Esophagus squamous epithelium (tissue), 5 donors: Measurements from ENCODE around the gene COL28A1. TPM values are rescaled to one million over a fixed set of nuclear protein-coding genes. Genes with fewer than 3 reads are reported as not detected.
"Not testable (repeated sequence)": the region's sequence is repeated elsewhere in the genome, so short reads cannot be mapped to it uniquely, and the experiment has no call there.

Experiments
- DNase-seq: peaks from one replicate; lab custom pipeline; 2025; lab: John Stamatoyannopoulos, UW
- H3K27ac ChIP-seq, 4 donors: fragments of 200-600 bp; sonication (generic); one replicate each; pipeline ENCODE4 v1.5.1; 2016 to 2019; ENCODE audit warnings: mild to moderate bottlenecking in 1 of 4
- H3K27me3 ChIP-seq, 4 donors: fragments of 200-600 bp; sonication (generic); 1 replicate in 3 of 4; 2 replicates in 1 of 4; pipeline versions ENCODE4 v1.5.1 to v1.6.0; 2017 to 2021; ENCODE audit warnings: antibody characterized with exemption in 1 of 4
- H3K36me3 ChIP-seq, 3 donors: fragments of 200-600 bp; sonication (generic); one replicate each; pipeline ENCODE4 v1.5.1; 2016 to 2019
- H3K4me1 ChIP-seq, 3 donors: fragments of 200-600 bp; sonication (generic); one replicate each; pipeline ENCODE4 v1.5.1; 2017 to 2019
- H3K4me3 ChIP-seq, 4 donors: fragments of 200-600 bp; sonication (generic); 1 replicate in 3 of 4; 2 replicates in 1 of 4; pipeline ENCODE4 v1.5.1; 2016 to 2019; ENCODE audit warnings: mild to moderate bottlenecking in 2 of 4, moderate library complexity in 1 of 4
- H3K9me3 ChIP-seq, 3 donors: fragments of 200-600 bp; sonication (generic); one replicate each; pipeline ENCODE4 v1.5.1; 2016 to 2019
- POLR2A ChIP-seq, 4 donors: fragments of 450-650 bp; IDR thresholded peaks; one replicate each; pipeline ENCODE4 v1.6.1; 2017; ENCODE audit warnings: antibody characterized with exemption in 4 of 4, mild to moderate bottlenecking in 4 of 4, moderate library complexity in 3 of 4
- WGBS, 2 donors: methylation state at CpG; one replicate each; pipeline ENCODE4 v1.1.5; 2018; 5-methylcytosine and 5-hydroxymethylcytosine counted together
- intact Hi-C: fragments of 100-400 bp; cut with DNase I; formaldehyde crosslinking; loops from one replicate; pipeline ENCODE4 v1.15.0; 2022
- total RNA-seq, 4 donors: library from RNA; depleted of rRNA; stranded (reverse); fragments of >200 nt; gene quantifications; one replicate each; pipeline ENCODE4 v1.1.0, GENCODE V29; 2016
- TF ChIP-seq, protein P1 (sequence below), 6 experiments: fragments of 450-650 bp in 4 of 6; fragments of 200-600 bp in 2 of 6; sonication (generic) in 2 of 6; IDR thresholded peaks; one replicate each; pipeline ENCODE4 v1.5.1; 2016 to 2019; ENCODE audit warnings: antibody characterized with exemption in 6 of 6, mild to moderate bottlenecking in 4 of 6, moderate library complexity in 4 of 6
- donor health status: DM: yes; HTN: yes; CAD: no.

The COL28A1 gene
- total RNA-seq, 4 donors from 2014 or later, result 0.11 to 3.1 (median 0.40) TPM

DNA sequence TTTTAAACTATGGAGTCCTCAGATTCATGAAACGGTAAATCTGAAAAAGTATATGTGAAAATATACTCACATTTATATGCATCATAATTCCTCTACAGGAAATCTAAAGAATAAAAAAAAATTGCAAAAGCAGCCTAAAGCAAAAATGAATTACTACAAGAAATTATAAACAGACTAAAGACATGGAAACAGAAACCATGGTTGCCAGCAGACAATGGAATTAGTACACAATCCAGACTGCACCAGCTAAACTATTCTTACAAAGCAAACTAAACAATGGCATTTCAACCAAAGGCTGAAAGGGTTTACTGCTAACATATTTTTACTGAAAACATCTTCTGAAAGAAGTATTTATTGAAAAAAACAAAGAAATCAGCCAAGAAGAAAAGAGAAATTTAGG is 51.6 kb downstream of the COL28A1 start:
- Histone ChIP-seq H3K27ac (no peak overlapping the region), H3K4me1 (no peaks in the 10 kb centered on the region), H3K9me3 (peaks cover 0 to 10% (median 8%) of the 10 kb centered on the region in 3 donors), H3K36me3 (no peaks in the 10 kb centered on the region), H3K4me3 (no peak overlapping the region), H3K27me3 (no peaks in the 10 kb centered on the region)
- no peak for DNase-seq
- no peak for TF ChIP-seq POLR2A (IDR thresholded peaks at IDR 0.05)
- TF ChIP-seq, protein P1, sequence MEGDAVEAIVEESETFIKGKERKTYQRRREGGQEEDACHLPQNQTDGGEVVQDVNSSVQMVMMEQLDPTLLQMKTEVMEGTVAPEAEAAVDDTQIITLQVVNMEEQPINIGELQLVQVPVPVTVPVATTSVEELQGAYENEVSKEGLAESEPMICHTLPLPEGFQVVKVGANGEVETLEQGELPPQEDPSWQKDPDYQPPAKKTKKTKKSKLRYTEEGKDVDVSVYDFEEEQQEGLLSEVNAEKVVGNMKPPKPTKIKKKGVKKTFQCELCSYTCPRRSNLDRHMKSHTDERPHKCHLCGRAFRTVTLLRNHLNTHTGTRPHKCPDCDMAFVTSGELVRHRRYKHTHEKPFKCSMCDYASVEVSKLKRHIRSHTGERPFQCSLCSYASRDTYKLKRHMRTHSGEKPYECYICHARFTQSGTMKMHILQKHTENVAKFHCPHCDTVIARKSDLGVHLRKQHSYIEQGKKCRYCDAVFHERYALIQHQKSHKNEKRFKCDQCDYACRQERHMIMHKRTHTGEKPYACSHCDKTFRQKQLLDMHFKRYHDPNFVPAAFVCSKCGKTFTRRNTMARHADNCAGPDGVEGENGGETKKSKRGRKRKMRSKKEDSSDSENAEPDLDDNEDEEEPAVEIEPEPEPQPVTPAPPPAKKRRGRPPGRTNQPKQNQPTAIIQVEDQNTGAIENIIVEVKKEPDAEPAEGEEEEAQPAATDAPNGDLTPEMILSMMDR (IDR thresholded peaks at IDR 0.05), result no peak
- WGBS, 2 donors, result 96% methylated on average over 1 of the region's 1 CpG
- intact Hi-C loops, result no loop called here

DNA sequence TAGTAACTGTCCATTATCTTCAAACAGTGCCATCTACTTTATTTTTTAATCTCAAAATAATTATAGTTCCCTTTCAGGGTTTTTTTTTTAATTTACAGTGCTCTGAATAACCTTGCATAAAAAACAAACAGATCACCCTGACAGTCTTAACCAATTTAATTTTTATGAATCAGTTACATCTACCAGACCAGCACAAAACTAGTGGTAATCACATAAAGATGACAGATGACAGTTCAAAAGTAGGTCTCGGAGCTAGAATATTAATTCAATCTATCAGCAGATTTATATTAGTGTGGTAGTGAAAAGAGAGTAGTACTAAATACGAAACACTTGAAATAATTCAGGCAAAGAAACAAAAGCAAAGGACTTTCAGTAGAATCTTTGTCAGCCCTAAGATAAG is 53.9 kb downstream of the COL28A1 start:
- Histone ChIP-seq H3K4me3 (no peak overlapping the region), H3K9me3 (no peaks in the 10 kb centered on the region), H3K36me3 (no peaks in the 10 kb centered on the region), H3K4me1 (no peaks in the 10 kb centered on the region), H3K27ac (no peak overlapping the region), H3K27me3 (no peaks in the 10 kb centered on the region)
- TF ChIP-seq POLR2A (IDR thresholded peaks at IDR 0.05), result no peak
- TF ChIP-seq, protein P1 (IDR thresholded peaks at IDR 0.05), result no peak
- DNase-seq, result no peak
- intact Hi-C loops, result no loop called here
- WGBS, 2 donors, result 75 to 90% methylated on average over 2 of the region's 2 CpGs

GRCh38 chr7:7479275-7479805 is 56.3 kb downstream of the COL28A1 start:
- H3K27ac ChIP-seq, result no peak overlapping the region
- no peak for TF ChIP-seq POLR2A (IDR thresholded peaks at IDR 0.05)
- TF ChIP-seq, protein P1 (IDR thresholded peaks at IDR 0.05), result no peak
- WGBS, 2 donors, result 68 to 83% methylated on average over 2 of the region's 2 CpGs
- intact Hi-C loops, result no loop called here
- no peaks in the 10 kb centered on the region for H3K9me3 ChIP-seq
- H3K27me3 ChIP-seq, result no peaks in the 10 kb centered on the region
- no peak for DNase-seq
- H3K36me3 ChIP-seq, result no peaks in the 10 kb centered on the region
- H3K4me1 ChIP-seq, result no peaks in the 10 kb centered on the region
- no peak overlapping the region for H3K4me3 ChIP-seq

DNA sequence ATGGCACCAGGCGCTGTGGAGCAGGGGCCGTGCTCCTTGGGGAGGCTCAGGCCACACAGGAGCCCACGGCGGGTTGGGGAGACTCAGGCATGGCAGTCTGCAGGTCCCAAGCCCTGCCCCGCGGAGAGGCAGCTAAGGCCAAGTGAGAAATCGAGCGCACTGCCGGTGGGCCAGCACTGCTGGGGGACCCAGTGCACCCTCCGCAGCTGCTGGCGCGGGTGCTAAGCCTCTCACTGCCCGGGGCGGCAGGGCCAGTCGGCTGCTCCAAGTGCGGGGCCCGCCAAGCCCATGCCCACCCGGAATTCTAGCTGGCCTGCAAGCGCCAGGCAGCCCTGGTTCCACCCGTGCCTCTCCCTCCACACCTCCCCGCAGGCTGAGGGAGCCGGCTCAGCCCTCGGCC is 57.1 kb downstream of the COL28A1 start:
- WGBS, 2 donors, result 92% methylated on average over 2 of the region's 23 CpGs; no CpG with 5 or more reads in 1 of the 2 donors
- no peak for DNase-seq

GRCh38 chr7:7477641-7478040 is 58.0 kb downstream of the COL28A1 start:
- DNase-seq, H3K27ac ChIP-seq, H3K36me3 ChIP-seq, H3K27me3 ChIP-seq, H3K4me1 ChIP-seq, H3K9me3 ChIP-seq, H3K4me3 ChIP-seq, intact Hi-C loops: not testable (repeated sequence)
- 81 to 89% methylated on average over 5 to 7 of the region's 7 CpGs for WGBS, 2 donors

More for the DNA sequence above, 57.1 kb downstream of the COL28A1 start:
- TF ChIP-seq POLR2A (IDR thresholded peaks at IDR 0.05), result no peak
- TF ChIP-seq, protein P1 (IDR thresholded peaks at IDR 0.05), result no peak
- intact Hi-C loops, result no loop called here
- no peaks in the 10 kb centered on the region for H3K4me1 ChIP-seq
- no peaks in the 10 kb centered on the region for H3K27me3 ChIP-seq
- H3K9me3 ChIP-seq, result no peaks in the 10 kb centered on the region
- no peak overlapping the region for H3K4me3 ChIP-seq
- no peak overlapping the region for H3K27ac ChIP-seq
- no peaks in the 10 kb centered on the region for H3K36me3 ChIP-seq

GRCh38 chr7:7476381-7476780 is 59.3 kb downstream of the COL28A1 start:
- Histone ChIP-seq H3K36me3 (no peaks in the 10 kb centered on the region), H3K4me3 (no peak overlapping the region), H3K4me1 (no peaks in the 10 kb centered on the region), H3K27me3 (no peaks in the 10 kb centered on the region), H3K9me3 (no peaks in the 10 kb centered on the region), H3K27ac (no peak overlapping the region)
- TF ChIP-seq, protein P1 (IDR thresholded peaks at IDR 0.05), result no peak
- TF ChIP-seq POLR2A (IDR thresholded peaks at IDR 0.05), result no peak
- intact Hi-C loops, result no loop called here
- 26 to 49% methylated on average over 1 of the region's 1 CpG for WGBS, 2 donors
- no peak for DNase-seq
